Measurements from ENCODE around the gene SLC36A4. TPM values are rescaled to one million over a fixed set of nuclear protein-coding genes. Genes with fewer than 3 reads are reported as not detected.

Gene SLC36A4
- total and polyA plus RNA-seq, 7 experiments from 2014 or later = 12.0 to 29.8 (median 20.2) TPM

DNA sequence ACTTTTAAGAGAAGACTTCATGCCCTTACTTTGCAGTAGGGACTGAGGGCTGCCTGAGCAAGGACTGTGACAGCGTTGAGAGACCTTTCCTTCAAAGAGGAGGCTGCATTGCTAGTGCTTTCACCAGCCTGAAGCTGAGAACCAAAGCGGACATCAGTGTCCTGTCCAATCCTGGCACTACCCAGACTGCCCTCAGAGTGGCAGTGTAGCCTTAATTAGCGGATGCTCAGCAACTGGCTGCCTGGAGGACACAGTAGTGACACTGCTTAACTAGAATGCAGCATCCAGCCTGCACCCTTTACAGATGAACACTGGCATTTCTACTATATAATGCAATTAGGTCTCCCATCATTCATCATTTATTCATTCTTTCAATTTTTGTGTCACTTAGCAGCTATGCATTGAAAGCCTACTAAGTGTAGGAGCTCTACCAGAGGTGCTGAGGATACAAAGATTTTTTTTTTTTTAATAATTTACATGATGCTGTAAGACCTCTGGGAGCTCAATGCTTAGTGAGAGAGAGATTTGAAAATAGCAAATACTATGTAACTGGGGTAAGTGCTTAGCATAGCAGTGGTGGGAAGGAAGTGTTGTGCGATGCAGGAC is 36.9 kb upstream of the SLC36A4 start:
- H3K27me3 ChIP-seq (ENCODE audit: control insufficient read depth in 2 of 2, insufficient read depth in 2 of 2, low read length in 2 of 2) = no peaks in the 10 kb centered on the region
- Mint-ChIP-seq H3K27me3 (peaks cover 27 to 46% (median 40%) of the 10 kb centered on the region in 5 donors), H3K4me3 (no peak overlapping the region), H3K27ac (no peak overlapping the region), H3K9me3 (no peaks in the 10 kb centered on the region), H3K4me1 (no peaks in the 10 kb centered on the region), H3K36me3 (no peaks in the 10 kb centered on the region)
- intact Hi-C loops (cut with micrococcal nuclease) = loop anchor here (1.0 to 10.0 kb wide), 6 partner anchors 309 to 1270 kb away; partner anchors contain the start of genes SMCO4 (in 2 of the 2) and MED17 (in 1 of the 2)
- no peaks in the 10 kb centered on the region for H3K9me3 ChIP-seq (ENCODE audit: control insufficient read depth in 2 of 3, low read length in 3 of 3)
- H3K4me1 ChIP-seq (ENCODE audit: control insufficient read depth in 2 of 2, insufficient read depth in 2 of 2, low read length in 2 of 2) = no peaks in the 10 kb centered on the region
- H3K4me3 ChIP-seq (ENCODE audit: low read length) = no peak overlapping the region
- H3K36me3 ChIP-seq (ENCODE audit: control insufficient read depth in 2 of 3, insufficient read depth in 3 of 3, low read length in 3 of 3) = no peaks in the 10 kb centered on the region
- POLR2A ChIA-PET = no interaction called here
- H3K27ac ChIP-seq (ENCODE audit: low read depth, low read length) = no peak overlapping the region
- ATAC-seq = peak; percentile 97
- DNase-seq = peak; percentile 16 to 62 (median 50)
- CTCF ChIA-PET = interaction anchor here (0.6 to 2.0 kb wide), 11 partner anchors 10 to 1043 kb away, joined by 3 to 19 read pairs (median 5); no protein-coding TSS in a partner anchor

DNA sequence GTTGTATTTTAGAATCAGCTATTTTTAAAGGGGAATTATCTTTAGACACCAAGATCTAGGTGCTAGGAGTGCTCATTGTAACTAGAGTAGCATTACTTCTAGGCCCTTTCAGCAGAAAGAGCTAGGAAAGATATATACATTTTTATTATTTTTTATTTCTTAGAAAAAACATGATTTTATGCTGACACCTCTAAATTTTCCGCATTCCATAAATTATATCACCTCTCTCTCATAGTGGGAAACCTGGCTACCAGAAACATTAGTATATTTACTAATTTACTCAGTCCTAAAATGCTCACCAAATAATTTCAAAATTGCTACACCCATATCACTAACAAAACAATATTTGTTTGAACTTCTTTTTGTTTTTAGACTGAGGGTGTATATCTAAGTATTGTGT is 32.1 kb upstream of the SLC36A4 start:
- ATAC-seq (no peak), DNase-seq (no peak)
- Mint-ChIP-seq H3K27me3 (peaks cover 0 to 14% (median 9%) of the 10 kb centered on the region in 5 donors), H3K36me3 (no peaks in the 10 kb centered on the region), H3K27ac (no peak overlapping the region), H3K9me3 (no peaks in the 10 kb centered on the region), H3K4me3 (no peak overlapping the region), H3K4me1 (no peaks in the 10 kb centered on the region)
- Histone ChIP-seq H3K27ac (ENCODE audit: low read depth, low read length) (no peak overlapping the region), H3K4me1 (ENCODE audit: control insufficient read depth in 2 of 2, insufficient read depth in 2 of 2, low read length in 2 of 2) (no peaks in the 10 kb centered on the region), H3K9me3 (ENCODE audit: control insufficient read depth in 2 of 3, low read length in 3 of 3) (no peaks in the 10 kb centered on the region), H3K4me3 (ENCODE audit: low read length) (no peak overlapping the region), H3K27me3 (ENCODE audit: control insufficient read depth in 2 of 2, insufficient read depth in 2 of 2, low read length in 2 of 2) (no peaks in the 10 kb centered on the region), H3K36me3 (ENCODE audit: control insufficient read depth in 2 of 3, insufficient read depth in 3 of 3, low read length in 3 of 3) (no peaks in the 10 kb centered on the region)
- CTCF ChIA-PET = interaction anchor here (1.1 kb wide), 1 partner anchor 317 kb away, joined by 3 read pairs; no protein-coding TSS in a partner anchor
- intact Hi-C loops (cut with micrococcal nuclease) = loop anchor here (10.0 kb wide), 2 partner anchors 555 to 1275 kb away; partner anchors contain the start of gene MED17 (in 1 of the 2)
- POLR2A ChIA-PET = no interaction called here

DNA sequence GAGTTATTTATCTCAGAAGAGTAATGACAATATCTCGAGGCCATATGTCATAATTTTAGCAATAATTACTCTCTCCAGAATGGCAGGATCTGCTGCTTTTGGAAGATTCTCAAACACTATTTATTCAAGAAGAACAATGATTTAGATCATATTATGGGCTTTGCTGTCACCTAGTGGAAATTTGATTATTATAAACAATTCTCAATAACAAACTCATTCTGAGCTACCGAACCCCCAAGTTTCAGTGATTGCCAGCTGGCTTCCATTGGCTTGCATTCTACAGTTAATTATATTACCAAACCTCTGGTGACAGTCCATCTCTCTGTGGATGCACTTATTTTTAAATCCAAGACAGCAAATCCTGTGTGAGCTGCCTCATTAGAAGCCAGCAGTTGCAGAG is 27.9 kb upstream of the SLC36A4 start:
- ChIA-PET POLR2A (no interaction called here), CTCF (interaction anchor here (0.6 to 2.6 kb wide), 7 partner anchors 9 to 389 kb away, joined by 3 to 15 read pairs (median 3); no protein-coding TSS in a partner anchor)
- DNase-seq (peak in 5 of 9 donors; percentile 7 to 29 (median 20)), ATAC-seq (no peak)
- Mint-ChIP-seq H3K36me3 (no peaks in the 10 kb centered on the region), H3K4me3 (no peak overlapping the region), H3K27ac (no peak overlapping the region), H3K27me3 (peaks cover 0 to 8% (median 0%) of the 10 kb centered on the region in 5 donors), H3K4me1 (no peaks in the 10 kb centered on the region), H3K9me3 (no peaks in the 10 kb centered on the region)
- Histone ChIP-seq H3K4me1 (ENCODE audit: control insufficient read depth in 2 of 2, insufficient read depth in 2 of 2, low read length in 2 of 2) (no peaks in the 10 kb centered on the region), H3K27ac (ENCODE audit: low read depth, low read length) (no peak overlapping the region), H3K36me3 (ENCODE audit: control insufficient read depth in 2 of 3, insufficient read depth in 3 of 3, low read length in 3 of 3) (no peaks in the 10 kb centered on the region), H3K27me3 (ENCODE audit: control insufficient read depth in 2 of 2, insufficient read depth in 2 of 2, low read length in 2 of 2) (no peaks in the 10 kb centered on the region), H3K9me3 (ENCODE audit: control insufficient read depth in 2 of 3, low read length in 3 of 3) (no peaks in the 10 kb centered on the region), H3K4me3 (ENCODE audit: low read length) (no peak overlapping the region)
- intact Hi-C loops (cut with micrococcal nuclease) = loop anchor here (1.0 kb wide), 2 partner anchors 136 to 283 kb away; no protein-coding TSS in a partner anchor

DNA sequence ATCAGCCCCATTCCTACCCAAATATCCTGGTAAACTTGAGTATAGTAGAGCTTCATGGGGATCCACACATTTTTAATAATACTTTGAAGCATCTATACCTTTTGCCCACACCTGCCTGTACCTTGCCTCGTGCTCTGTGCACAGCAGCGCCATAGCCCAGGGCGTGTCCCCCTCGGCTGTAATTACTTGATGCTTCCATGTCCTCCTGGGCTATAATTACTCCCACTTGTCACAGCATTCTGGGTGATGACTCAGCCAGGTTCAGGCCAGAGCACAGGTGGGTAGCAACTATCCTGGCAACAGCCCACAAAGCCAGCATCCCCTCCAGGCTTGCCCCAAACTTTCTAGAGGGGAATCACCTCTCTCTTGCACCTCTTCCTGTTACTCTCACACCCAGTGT is 23.7 kb upstream of the SLC36A4 start:
- H3K27me3 ChIP-seq (ENCODE audit: control insufficient read depth in 2 of 2, insufficient read depth in 2 of 2, low read length in 2 of 2) = no peaks in the 10 kb centered on the region
- intact Hi-C loops (cut with micrococcal nuclease) = no loop called here
- H3K27ac ChIP-seq (ENCODE audit: low read depth, low read length) = no peak overlapping the region
- Mint-ChIP-seq H3K4me1 (no peaks in the 10 kb centered on the region), H3K9me3 (no peaks in the 10 kb centered on the region), H3K27me3 (peaks cover 7 to 25% (median 12%) of the 10 kb centered on the region in 5 donors), H3K27ac (no peak overlapping the region), H3K36me3 (no peaks in the 10 kb centered on the region), H3K4me3 (no peak overlapping the region)
- ChIA-PET POLR2A (no interaction called here), CTCF (no interaction called here)
- no peak for ATAC-seq
- no peaks in the 10 kb centered on the region for H3K4me1 ChIP-seq (ENCODE audit: control insufficient read depth in 2 of 2, insufficient read depth in 2 of 2, low read length in 2 of 2)
- no peaks in the 10 kb centered on the region for H3K9me3 ChIP-seq (ENCODE audit: control insufficient read depth in 2 of 3, low read length in 3 of 3)
- H3K36me3 ChIP-seq (ENCODE audit: control insufficient read depth in 2 of 3, insufficient read depth in 3 of 3, low read length in 3 of 3) = no peaks in the 10 kb centered on the region
- DNase-seq = no peak
- no peak overlapping the region for H3K4me3 ChIP-seq (ENCODE audit: low read length)

DNA sequence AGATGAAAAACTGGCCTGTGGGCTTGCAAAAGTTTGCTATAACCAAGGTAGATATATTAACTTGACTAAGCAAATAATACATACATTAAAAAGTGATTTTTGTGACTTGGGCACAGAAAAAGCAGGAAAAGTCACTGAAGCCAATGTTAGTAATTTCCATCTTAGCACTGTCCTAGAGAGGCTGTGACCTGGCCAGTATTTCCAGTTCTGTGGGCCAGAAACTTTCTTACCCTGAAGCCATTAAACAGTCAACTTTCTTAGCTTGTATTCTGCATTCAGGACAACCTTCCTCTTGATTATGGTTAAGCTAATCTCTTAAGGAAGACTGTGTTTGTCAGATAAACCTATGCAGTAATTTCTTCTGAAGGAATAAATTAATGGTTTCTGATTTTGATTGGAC is 22.3 kb upstream of the SLC36A4 start:
- Mint-ChIP-seq H3K27ac (no peak overlapping the region), H3K4me3 (no peak overlapping the region), H3K27me3 (peaks cover 10 to 25% (median 12%) of the 10 kb centered on the region in 5 donors), H3K36me3 (no peaks in the 10 kb centered on the region), H3K9me3 (no peaks in the 10 kb centered on the region), H3K4me1 (no peaks in the 10 kb centered on the region)
- H3K27me3 ChIP-seq (ENCODE audit: control insufficient read depth in 2 of 2, insufficient read depth in 2 of 2, low read length in 2 of 2) = no peaks in the 10 kb centered on the region
- H3K4me1 ChIP-seq (ENCODE audit: control insufficient read depth in 2 of 2, insufficient read depth in 2 of 2, low read length in 2 of 2) = no peaks in the 10 kb centered on the region
- DNase-seq (no peak), ATAC-seq (no peak)
- intact Hi-C loops (cut with micrococcal nuclease) = no loop called here
- H3K27ac ChIP-seq (ENCODE audit: low read depth, low read length) = no peak overlapping the region
- H3K36me3 ChIP-seq (ENCODE audit: control insufficient read depth in 2 of 3, insufficient read depth in 3 of 3, low read length in 3 of 3) = no peaks in the 10 kb centered on the region
- ChIA-PET CTCF (no interaction called here), POLR2A (no interaction called here)
- no peaks in the 10 kb centered on the region for H3K9me3 ChIP-seq (ENCODE audit: control insufficient read depth in 2 of 3, low read length in 3 of 3)
- no peak overlapping the region for H3K4me3 ChIP-seq (ENCODE audit: low read length)

DNA sequence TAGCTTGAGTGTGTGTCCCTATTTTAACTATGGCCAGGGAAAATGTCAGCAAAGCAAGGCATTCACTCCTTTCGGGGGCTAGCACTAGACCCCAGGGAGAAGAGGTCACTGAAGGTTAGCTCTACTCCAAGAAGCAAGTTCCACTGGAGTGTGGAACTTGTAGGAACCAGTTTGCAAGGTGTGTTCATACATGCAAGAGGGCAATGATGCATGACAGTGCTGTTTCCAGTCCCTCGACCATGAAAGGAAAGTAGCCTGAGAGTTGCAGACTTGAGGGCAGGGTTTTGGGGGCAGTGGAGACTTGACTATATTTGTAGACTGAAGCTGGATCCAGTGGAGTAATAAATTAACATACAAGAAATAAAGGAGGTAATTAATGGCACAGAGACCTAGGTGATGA is 21.6 kb upstream of the SLC36A4 start:
- H3K4me1 Mint-ChIP-seq = no peaks in the 10 kb centered on the region
- H3K36me3 Mint-ChIP-seq = no peaks in the 10 kb centered on the region
- no peaks in the 10 kb centered on the region for H3K9me3 Mint-ChIP-seq
- no peak overlapping the region for H3K27ac ChIP-seq (ENCODE audit: low read depth, low read length)
- no peak overlapping the region for H3K4me3 ChIP-seq (ENCODE audit: low read length)
- ChIA-PET POLR2A (no interaction called here), CTCF (no interaction called here)
- DNase-seq (no peak), ATAC-seq (no peak)
- no peaks in the 10 kb centered on the region for H3K9me3 ChIP-seq (ENCODE audit: control insufficient read depth in 2 of 3, low read length in 3 of 3)
- no peaks in the 10 kb centered on the region for H3K27me3 ChIP-seq (ENCODE audit: control insufficient read depth in 2 of 2, insufficient read depth in 2 of 2, low read length in 2 of 2)
- no peak overlapping the region for H3K4me3 Mint-ChIP-seq
- no peaks in the 10 kb centered on the region for H3K4me1 ChIP-seq (ENCODE audit: control insufficient read depth in 2 of 2, insufficient read depth in 2 of 2, low read length in 2 of 2)
- peaks cover 10 to 25% (median 12%) of the 10 kb centered on the region in 5 donors for H3K27me3 Mint-ChIP-seq
- intact Hi-C loops (cut with micrococcal nuclease) = no loop called here
- H3K36me3 ChIP-seq (ENCODE audit: control insufficient read depth in 2 of 3, insufficient read depth in 3 of 3, low read length in 3 of 3) = no peaks in the 10 kb centered on the region
- no peak overlapping the region for H3K27ac Mint-ChIP-seq

DNA sequence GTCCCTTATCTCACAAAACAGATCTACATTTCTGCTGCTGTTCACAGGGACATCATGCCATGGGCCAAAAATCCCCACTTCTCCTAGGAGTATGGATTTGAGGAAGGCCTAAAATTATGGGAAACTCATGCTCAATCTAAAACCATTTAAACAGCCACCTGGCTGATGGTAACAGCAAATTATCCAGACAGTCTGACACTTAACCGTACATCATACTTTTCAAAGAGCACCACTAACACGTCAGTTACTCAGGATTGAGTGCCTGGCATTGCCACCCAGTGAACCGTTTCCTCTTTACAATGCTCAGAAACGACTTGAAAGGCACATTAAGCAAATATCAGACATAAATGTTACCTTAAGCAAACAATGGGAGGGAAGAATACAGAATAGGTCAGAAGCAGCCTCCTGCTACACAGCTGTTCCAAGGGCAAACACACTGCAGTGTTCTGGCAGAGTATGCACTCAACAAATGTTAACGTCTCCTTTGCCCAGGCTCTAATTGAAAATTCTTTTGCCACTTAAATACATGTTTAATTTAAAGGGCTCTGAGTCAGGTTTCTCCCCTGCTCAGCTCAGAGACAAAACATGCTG is 18.8 kb upstream of the SLC36A4 start:
- ChIA-PET POLR2A (no interaction called here), CTCF (no interaction called here)
- Histone ChIP-seq H3K4me1 (ENCODE audit: control insufficient read depth in 2 of 2, insufficient read depth in 2 of 2, low read length in 2 of 2) (no peaks in the 10 kb centered on the region), H3K27me3 (ENCODE audit: control insufficient read depth in 2 of 2, insufficient read depth in 2 of 2, low read length in 2 of 2) (no peaks in the 10 kb centered on the region), H3K9me3 (ENCODE audit: control insufficient read depth in 2 of 3, low read length in 3 of 3) (no peaks in the 10 kb centered on the region), H3K4me3 (ENCODE audit: low read length) (no peak overlapping the region), H3K36me3 (ENCODE audit: control insufficient read depth in 2 of 3, insufficient read depth in 3 of 3, low read length in 3 of 3) (no peaks in the 10 kb centered on the region), H3K27ac (ENCODE audit: low read depth, low read length) (no peak overlapping the region)
- no peaks in the 10 kb centered on the region for H3K9me3 Mint-ChIP-seq
- H3K4me3 Mint-ChIP-seq = no peak overlapping the region
- H3K27ac Mint-ChIP-seq = no peak overlapping the region
- no peaks in the 10 kb centered on the region for H3K36me3 Mint-ChIP-seq
- DNase-seq (no peak), ATAC-seq (no peak)
- intact Hi-C loops (cut with micrococcal nuclease) = no loop called here
- no peaks in the 10 kb centered on the region for H3K4me1 Mint-ChIP-seq
- peaks cover 9 to 18% (median 11%) of the 10 kb centered on the region in 5 donors for H3K27me3 Mint-ChIP-seq
